A549 (cell line): Measurements from ENCODE around the gene COL5A2. TPM values are rescaled to one million over a fixed set of nuclear protein-coding genes. Genes with fewer than 3 reads are reported as not detected.

Experiments
- ATAC-seq, 2 experiments: fragments of 200-7000 bp in 1 of 2; fragments of >200 bp in 1 of 2; cut with Nextera tagmentation in 1 of 2; cut with Tn5 transposase in 1 of 2; 3 replicates each; pipeline versions ENCODE4 v1.8.0 to v1.9.1; 2018 to 2020; ENCODE audit warnings: mild to moderate bottlenecking in 1 of 2, moderate library complexity in 1 of 2
- CTCF ChIA-PET: fragments of 300-600 bp; sonication (Branson Sonifier 250); formaldehyde crosslinking; extraction: SDS; loops from one replicate; lab custom pipeline; 2021; ENCODE audit warnings: antibody characterized with exemption, inconsistent platforms; lab: Yijun Ruan, JAX
- POLR2A ChIA-PET: fragments of 350-600 bp; formaldehyde crosslinking; extraction: SDS; loops from one replicate; lab custom pipeline; 2021; ENCODE audit warnings: antibody characterized with exemption, inconsistent platforms; lab: Yijun Ruan, JAX
- DNase-seq, 2 experiments: peaks; one replicate each; pipeline versions ENCODE4 v3.0.0 to v3.0.0-alpha.2; 2011 to 2016; ENCODE audit warnings: low read depth in 1 of 2, low spot score in 1 of 2
- FAIRE-seq: peaks from 2 replicates; lab custom pipeline; 2011; peaks lifted over from hg19 to GRCh38; lab: Jason Lieb, UNC
- H3K27ac ChIP-seq, 2 experiments: fragments of >200 bp; sonication (Bioruptor Twin); formaldehyde crosslinking; 3 replicates each; pipeline ENCODE4 v1.5.1; 2016 to 2017
- H3K4me1 ChIP-seq: fragments of >200 bp; sonication (Bioruptor Twin); formaldehyde crosslinking; 3 replicates; pipeline ENCODE4 v1.6.1; 2016
- H3K4me2 ChIP-seq: fragments of >200 bp; sonication (Bioruptor Twin); formaldehyde crosslinking; 3 replicates; pipeline ENCODE4 v1.6.1; 2016
- H3K4me3 ChIP-seq: fragments of >200 bp; sonication (Bioruptor Twin); formaldehyde crosslinking; 3 replicates; pipeline ENCODE4 v1.5.1; 2016
- H3K9me3 ChIP-seq: fragments of >200 bp; sonication (Bioruptor Twin); formaldehyde crosslinking; 3 replicates; pipeline ENCODE4 v1.6.1; 2016
- BCL3 ChIP-seq: fragments of >200 bp; sonication (Bioruptor Twin); formaldehyde crosslinking; IDR thresholded peaks from 3 replicates; pipeline ENCODE4 v1.6.1; 2016
- CBX2 ChIP-seq: fragments of 200-600 bp; sonication (generic); IDR thresholded peaks from 2 replicates; pipeline ENCODE4 v1.6.1; 2016; ENCODE audit warnings: low read depth, mild to moderate bottlenecking, borderline replicate concordance
- CBX8 ChIP-seq: fragments of 200-600 bp; sonication (generic); IDR thresholded peaks from 2 replicates; pipeline ENCODE4 v1.6.1; 2016
- CTCF ChIP-seq: fragments of >200 bp; sonication (Bioruptor Twin); formaldehyde crosslinking; IDR thresholded peaks from 3 replicates; pipeline ENCODE4 v1.5.1; 2016
- EHMT2 ChIP-seq: fragments of 200-600 bp; sonication (generic); IDR thresholded peaks from 2 replicates; pipeline ENCODE4 v1.6.1; 2016; ENCODE audit warnings: antibody characterized with exemption, low read depth, mild to moderate bottlenecking, moderate library complexity
- EP300 ChIP-seq, 2 experiments: fragments of >200 bp; sonication (Bioruptor Twin); formaldehyde crosslinking; IDR thresholded peaks; 2 replicates in 1 of 2; 3 replicates in 1 of 2; pipeline ENCODE4 v1.6.1; 2016 to 2017
- FOSL2 ChIP-seq, 2 experiments: fragments of 450-650 bp in 1 of 2; fragments of >200 bp in 1 of 2; sonication (Bioruptor Twin) in 1 of 2; formaldehyde crosslinking; IDR thresholded peaks; 2 replicates each; pipeline versions ENCODE4 v1.5.0 to v1.6.1; 2016 to 2020; ENCODE audit warnings: mild to moderate bottlenecking in 1 of 2, moderate library complexity in 1 of 2
- HDAC2 ChIP-seq: fragments of 200-600 bp; sonication (generic); IDR thresholded peaks from 2 replicates; pipeline ENCODE4 v1.6.1; 2016
- HES2 ChIP-seq: fragments of >200 bp; sonication (Bioruptor Twin); formaldehyde crosslinking; IDR thresholded peaks from 2 replicates; pipeline ENCODE4 v1.6.1; 2016
- HEYL ChIP-seq: fragments of 250-450 bp; sonication (Bioruptor Pico); IDR thresholded peaks from 2 replicates; pipeline ENCODE4 v1.8.0; 2021; ENCODE audit warnings: mild to moderate bottlenecking, moderate library complexity
- JUN ChIP-seq, 2 experiments: fragments of >200 bp; sonication (Bioruptor Twin); formaldehyde crosslinking; IDR thresholded peaks; 2 replicates in 1 of 2; 3 replicates in 1 of 2; pipeline ENCODE4 v1.6.1; 2016 to 2017
- KDM5A ChIP-seq: fragments of 200-600 bp; sonication (generic); IDR thresholded peaks from 2 replicates; pipeline ENCODE4 v1.6.1; 2016; ENCODE audit warnings: antibody characterized with exemption, mild to moderate bottlenecking
- MAZ ChIP-seq: fragments of 150-350 bp; IDR thresholded peaks from 2 replicates; pipeline ENCODE4 v1.6.1; 2014; ENCODE audit warnings: antibody characterized with exemption, low read depth, low read length, borderline replicate concordance
- NFE2L2 ChIP-seq: fragments of 150-350 bp; conservative IDR thresholded peaks from 2 replicates; pipeline ENCODE4 v1.6.1; 2014; ENCODE audit warnings: low read length
- NPAS2 ChIP-seq: fragments of 250-450 bp; sonication (Bioruptor Pico); IDR thresholded peaks from 2 replicates; pipeline ENCODE4 v1.8.0; 2022; ENCODE audit warnings: mild to moderate bottlenecking, moderate library complexity, borderline replicate concordance
- PBX3 ChIP-seq: IDR thresholded peaks from 2 replicates; pipeline ENCODE4 v1.6.1; 2012
- RARB ChIP-seq: fragments of 250-450 bp; sonication (Bioruptor Pico); IDR thresholded peaks from 2 replicates; pipeline ENCODE4 v1.8.0; 2021; ENCODE audit warnings: mild to moderate bottlenecking, moderate library complexity
- REST ChIP-seq: fragments of 200-600 bp; sonication (generic); IDR thresholded peaks from 2 replicates; pipeline ENCODE4 v1.6.1; 2016; ENCODE audit warnings: antibody characterized with exemption, mild to moderate bottlenecking, moderate library complexity
- SMC3 ChIP-seq: fragments of >200 bp; sonication (Bioruptor Twin); formaldehyde crosslinking; IDR thresholded peaks from 3 replicates; pipeline ENCODE4 v1.6.1; 2018; ENCODE audit warnings: inconsistent platforms
- SREBF2 ChIP-seq: fragments of 450-650 bp; IDR thresholded peaks from 2 replicates; pipeline ENCODE4 v1.6.1; 2014; ENCODE audit warnings: mild to moderate bottlenecking, moderate library complexity
- TP53 ChIP-seq: fragments of 250-450 bp; sonication (Bioruptor Pico); IDR thresholded peaks from 2 replicates; pipeline ENCODE4 v1.5.0; 2021; ENCODE audit warnings: mild to moderate bottlenecking, moderate library complexity
- USF2 ChIP-seq: fragments of 450-650 bp; IDR thresholded peaks from 2 replicates; pipeline ENCODE4 v1.6.1; 2014; ENCODE audit warnings: antibody characterized with exemption
- ZSCAN20 ChIP-seq: fragments of 250-450 bp; sonication (Bioruptor Pico); IDR thresholded peaks from 2 replicates; pipeline ENCODE4 v1.8.0; 2022; ENCODE audit warnings: mild to moderate bottlenecking, moderate library complexity
- WGBS: methylation state at CpG from one replicate; pipeline ENCODE4 v1.1.6; 2017; ENCODE audit errors: missing lambda C conversion rate; 5-methylcytosine and 5-hydroxymethylcytosine counted together
- polyA plus RNA-seq, 4 experiments: library from polyadenylated mRNA; depleted of rRNA in 3 of 4; stranded (reverse); fragments of >200 nt; fragmentation: RNase III in 1 of 4; extraction: RNeasy Plus Mini Kit Qiagen cat#74134 plus additional on column Dnase treatment in 1 of 4; gene quantifications; 2 replicates in 3 of 4; 3 replicates in 1 of 4; pipeline ENCODE4 v1.2.3, GENCODE V29; 2011 to 2017

The COL5A2 gene
- polyA plus RNA-seq, 2 of the 4 experiments (the other 2 are of a cell fraction): 152 to 215 TPM

- Histone ChIP-seq H3K9me3 (no peaks in the 10 kb centered on the region), H3K4me1 (no peaks in the 10 kb centered on the region), H3K27ac (no peak overlapping the region), H3K4me2 (no peak overlapping the region), H3K4me3 (no peak overlapping the region)
- ChIA-PET CTCF (no interaction called here), POLR2A (no interaction called here)
- TF ChIP-seq HDAC2: no peak
- no peak for TF ChIP-seq HES2
- no peak for TF ChIP-seq BCL3
- TF ChIP-seq KDM5A: no peak
- TF ChIP-seq FOSL2 (IDR thresholded peaks at IDR 0.05): no peak
- no peak for TF ChIP-seq FOSL2 (CRISPR knock-in tag; IDR thresholded peaks at IDR 0.05)
- TF ChIP-seq RARB (CRISPR knock-in tag): no peak
- no peak for TF ChIP-seq TP53 (CRISPR knock-in tag)
- no peak for TF ChIP-seq ZSCAN20 (CRISPR knock-in tag)
- TF ChIP-seq SMC3: no peak
- TF ChIP-seq MAZ: no peak
- no peak for TF ChIP-seq NPAS2
- no peak for TF ChIP-seq NFE2L2
- no peak for TF ChIP-seq CBX2
- no peak for TF ChIP-seq JUN (IDR thresholded peaks at IDR 0.05)
- no peak for TF ChIP-seq SREBF2
- no peak for TF ChIP-seq EP300 (IDR thresholded peaks at IDR 0.05)
- ATAC-seq: no peak
- no peak for FAIRE-seq
- DNase-seq: no peak
- 75% methylated on average over 1 of the region's 1 CpG for WGBS
These were observed 186.3 kb downstream of the COL5A2 start for GRCh38 chr2:188993247-188993646.

GRCh38 chr2:188986839-188987238, 192.7 kb downstream of the COL5A2 start:
- Histone ChIP-seq H3K27ac (no peak overlapping the region), H3K9me3 (no peaks in the 10 kb centered on the region), H3K4me3 (no peak overlapping the region), H3K4me2 (no peak overlapping the region), H3K4me1 (peaks cover 6% of the 10 kb centered on the region; the same call in 1 of the 3 replicates)
- WGBS: 83% methylated on average over 4 of the region's 4 CpGs
- FAIRE-seq: no peak
- DNase-seq: no peak
- TF ChIP-seq RARB (CRISPR knock-in tag) (no peak), PBX3 (no peak), FOSL2 (IDR thresholded peaks at IDR 0.05) (no peak), FOSL2 (CRISPR knock-in tag; IDR thresholded peaks at IDR 0.05) (no peak), NFE2L2 (no peak), MAZ (no peak), SREBF2 (no peak), EP300 (IDR thresholded peaks at IDR 0.05) (no peak), HEYL (no peak), CBX8 (no peak), USF2 (no peak), EHMT2 (no peak), REST (no peak), CTCF (no peak)
- CTCF ChIA-PET: no interaction called here
- ATAC-seq: no peak
- POLR2A ChIA-PET: no interaction called here
